Uterus (tissue), 4 donors: ENCODE measurements around the gene C11orf54. TPM values are rescaled to one million over a fixed set of nuclear protein-coding genes. Genes with fewer than 3 reads are reported as not detected.

Source experiments
- DNase-seq, 2 donors: peaks; one replicate each; pipeline ENCODE4 v3.0.0-alpha.2; 2019 to 2020
- H3K27ac ChIP-seq, 2 donors: fragments of 200-600 bp; sonication (generic); 1 replicate in 1 of 2; 2 replicates in 1 of 2; pipeline ENCODE4 v1.5.1; 2016 to 2018
- H3K27me3 ChIP-seq, 2 donors: fragments of 200-600 bp; sonication (generic); one replicate each; pipeline ENCODE4 v1.5.1; 2018 to 2019; ENCODE audit warnings: control low read depth in 1 of 2
- H3K36me3 ChIP-seq, 2 donors: fragments of 200-600 bp; sonication (generic); one replicate each; pipeline ENCODE4 v1.5.1; 2019; ENCODE audit warnings: control low read depth in 1 of 2
- H3K4me1 ChIP-seq, 2 donors: fragments of 200-600 bp; sonication (generic); one replicate each; pipeline ENCODE4 v1.5.1; 2018 to 2019; ENCODE audit warnings: control low read depth in 1 of 2
- H3K4me3 ChIP-seq, 2 donors: fragments of 200-600 bp; sonication (generic); 1 replicate in 1 of 2; 2 replicates in 1 of 2; pipeline ENCODE4 v1.5.1; 2018 to 2019; ENCODE audit warnings: mild to moderate bottlenecking in 1 of 2
- H3K9me3 ChIP-seq, 2 donors: fragments of 200-600 bp; sonication (generic); one replicate each; pipeline ENCODE4 v1.5.1; 2019; ENCODE audit warnings: control low read depth in 1 of 2
- CTCF ChIP-seq, 4 experiments: fragments of 200-600 bp in 2 of 4; fragments of 450-650 bp in 2 of 4; sonication (generic) in 2 of 4; IDR thresholded peaks; one replicate each; pipeline ENCODE4 v1.5.1; 2016 to 2019; ENCODE audit warnings: antibody characterized with exemption in 4 of 4, mild to moderate bottlenecking in 2 of 4, moderate library complexity in 1 of 4
- POLR2A ChIP-seq, 2 donors: fragments of 450-650 bp; IDR thresholded peaks; one replicate each; pipeline ENCODE4 v1.6.1; 2016; ENCODE audit warnings: antibody characterized with exemption in 2 of 2, mild to moderate bottlenecking in 1 of 2, moderate library complexity in 1 of 2
- intact Hi-C: fragments of 100-400 bp; cut with DNase I; formaldehyde crosslinking; loops from one replicate; pipeline ENCODE4 v1.15.1; 2023; ENCODE audit warnings: low total_unique reads
- microRNA counts, 2 donors: library from miRNA; unstranded; fragments of <30 nt; microRNA quantifications; one replicate each; lab custom pipeline; 2016 to 2017
- microRNA-seq: library from miRNA; unstranded; fragments of <30 nt; microRNA quantifications from one replicate; pipeline ENCODE4, GENCODE V29; 2016; ENCODE audit warnings: borderline microRNAs expressed, borderline replicate concordance
- small RNA-seq: library from RNA; depleted of rRNA; stranded (forward); fragments of <200 nt; gene quantifications from one replicate; pipeline ENCODE3, GENCODE V24; 2016
- total RNA-seq, 4 donors: library from RNA; depleted of rRNA in 3 of 4; stranded (reverse); fragments of >200 nt in 3 of 4; gene quantifications; one replicate each; pipeline versions ENCODE4 v1.1.0 to v1.2.4, GENCODE V29; 2014 to 2023
- donor health status: DM: yes; HTN: yes; CAD: no.

The C11orf54 gene
- total RNA-seq, 4 donors from 2014 or later: 13.3 to 57.2 (median 32.1) TPM

- Histone ChIP-seq H3K4me1 (no peaks in the 10 kb centered on the region), H3K4me3 (no peak overlapping the region), H3K27ac (no peak overlapping the region), H3K36me3 (no peaks in the 10 kb centered on the region), H3K27me3 (no peaks in the 10 kb centered on the region), H3K9me3 (no peaks in the 10 kb centered on the region)
- no peak for TF ChIP-seq POLR2A (IDR thresholded peaks at IDR 0.05)
- no peak for TF ChIP-seq CTCF (IDR thresholded peaks at IDR 0.05)
- no peak for DNase-seq
- intact Hi-C loops: no loop called here
These were observed 72.5 kb downstream of the C11orf54 start for GRCh38 chr11:93813974-93814373.

MicroRNAs encoded within 50 kb of the gene (microRNA counts, 767-probe panel; counts per million panel counts)
- 0 counts per million in 2 donors for microRNA hsa-miR-1304-5p (lab: Ali Mortazavi, UCI)

Small RNAs within 50 kb of the gene (microRNA-seq; reads per million reads assigned to microRNA genes)
- 2.0 reads per million for gene MIR1304

Small RNAs within 50 kb of the gene (small RNA-seq; reads per million reads assigned to genes)
- gene RF00019 (not detected), gene RF00493 (35.4 reads per million, percentile 92 among the genes with 10 or more reads in this experiment), gene SCARNA9 (1.2 reads per million, percentile 57 among the genes with 10 or more reads in this experiment), gene SNORA1 (not detected), gene SNORA18 (not detected), gene SNORA25 (not detected), gene SNORA32 (not detected), gene SNORA40 (not detected), gene SNORA8 (not detected), gene SNORD5 (not detected), gene SNORD6 (374 reads per million, percentile 96 among the genes with 10 or more reads in this experiment)

Other genes with a start within 250 kb of the C11orf54 start
- gene SMCO4, start 198.3 kb upstream of the C11orf54 start, total RNA-seq: 10 to 100 TPM in 3 of 4 donors, 1 to 10 TPM in 1; 7.2 to 30.0 (median 17.7) TPM
- 10 to 100 TPM in 3 of 4 donors, 1 to 10 TPM in 1; 6.9 to 55.3 (median 23.4) TPM for gene CEP295, start 80.0 kb upstream of the C11orf54 start, total RNA-seq
- gene TAF1D, start 177 bp upstream of the C11orf54 start, total RNA-seq: 100 to 1,000 TPM in 3 of 4 donors, 10 to 100 TPM in 1; 46.1 to 431 (median 191) TPM
- gene MED17, start 42.6 kb downstream of the C11orf54 start, total RNA-seq: 10 to 100 TPM; 35.1 to 64.8 (median 56.4) TPM
- gene VSTM5, start 108.9 kb downstream of the C11orf54 start, total RNA-seq: 1 to 10 TPM in 1 of 4 donors, under 1 TPM in 1, not detected in 2; 0.49 to 2.5 TPM